HG03025 (cell line): Measurements from ENCODE around the gene POLD3.
"Not testable (repeated sequence)": the region's sequence is repeated elsewhere in the genome, so short reads cannot be mapped to it uniquely, and the experiment has no call there.

Experiments
- ATAC-seq: cut with Tn5 transposase; IDR thresholded peaks from one replicate; pipeline ENCODE4 v1.9.1; 2021; ENCODE audit warnings: mild to moderate bottlenecking, moderate library complexity; ENCODE audit not compliant: unreplicated experiment, low FRiP score

Gene POLD3

GRCh38 chr11:74581954-74582547 is 10.3 kb upstream of the POLD3 start:
- ATAC-seq = no peak

DNA sequence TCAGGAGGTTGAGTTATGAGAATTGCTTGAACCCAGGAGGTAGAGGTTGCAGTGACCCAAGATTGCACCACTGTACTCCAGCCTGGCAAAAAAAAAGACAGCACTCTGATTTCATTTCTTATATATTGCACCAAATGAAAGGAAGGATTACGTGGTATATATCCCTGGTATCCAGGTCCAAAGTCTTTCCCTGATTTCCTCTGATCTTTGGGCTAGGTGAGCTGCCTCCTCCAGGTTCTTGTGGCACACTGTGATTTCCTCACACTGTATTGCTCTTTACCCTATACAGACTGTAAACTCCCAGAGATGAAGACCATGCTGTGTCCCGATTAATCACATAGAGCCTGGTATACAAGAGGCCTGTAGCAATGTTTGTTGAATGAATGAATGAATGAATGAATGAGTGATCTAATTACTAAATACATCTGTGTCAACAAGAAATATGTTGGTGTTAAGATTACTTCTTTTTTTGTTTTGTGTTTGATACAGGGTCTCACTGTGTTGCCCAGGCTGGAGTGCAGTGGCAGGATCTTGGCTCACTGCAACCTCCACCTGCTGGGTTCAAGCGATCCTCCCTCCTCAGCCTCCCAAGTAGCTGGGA is 9.3 kb upstream of the POLD3 start:
- ATAC-seq = no peak

DNA sequence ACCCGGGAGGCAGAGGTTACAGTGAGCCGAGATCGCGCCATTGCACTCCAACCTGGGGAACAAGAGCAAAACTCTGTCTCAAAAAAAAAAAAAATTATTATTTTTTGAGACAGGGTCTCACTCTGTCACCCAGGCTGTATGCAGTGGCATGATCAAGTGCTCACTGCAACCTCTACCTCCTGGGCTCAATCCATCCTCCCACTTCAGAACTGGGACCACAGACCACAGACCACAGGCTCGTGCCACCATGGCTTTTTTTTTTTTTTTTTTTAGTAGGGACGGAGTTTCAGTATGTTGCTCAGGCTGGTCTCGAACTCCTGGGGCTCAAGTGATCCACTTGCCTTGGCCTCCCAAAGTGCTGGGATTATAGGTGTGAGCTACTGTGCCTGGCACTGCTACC is 1.9 kb upstream of the POLD3 start:
- ATAC-seq = not testable (repeated sequence)

DNA sequence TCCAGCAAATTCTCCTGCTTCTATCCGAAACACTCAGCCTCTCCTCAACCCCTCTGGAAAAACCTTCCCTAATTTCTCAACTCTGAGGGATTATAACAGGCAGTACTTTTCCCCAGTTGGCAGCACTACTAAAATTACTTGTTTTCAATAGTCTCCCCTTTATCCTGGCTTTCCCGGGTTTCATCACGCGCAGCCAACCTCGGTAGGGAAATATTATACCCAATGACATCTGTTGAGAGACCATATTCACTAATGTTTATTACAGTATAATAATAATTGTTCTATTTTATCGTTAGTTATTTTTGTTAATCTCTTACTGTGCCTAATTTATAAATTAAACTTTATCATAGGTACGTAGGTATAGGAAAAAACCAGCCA is 330 bp upstream of the POLD3 start:
- ATAC-seq = no peak

DNA sequence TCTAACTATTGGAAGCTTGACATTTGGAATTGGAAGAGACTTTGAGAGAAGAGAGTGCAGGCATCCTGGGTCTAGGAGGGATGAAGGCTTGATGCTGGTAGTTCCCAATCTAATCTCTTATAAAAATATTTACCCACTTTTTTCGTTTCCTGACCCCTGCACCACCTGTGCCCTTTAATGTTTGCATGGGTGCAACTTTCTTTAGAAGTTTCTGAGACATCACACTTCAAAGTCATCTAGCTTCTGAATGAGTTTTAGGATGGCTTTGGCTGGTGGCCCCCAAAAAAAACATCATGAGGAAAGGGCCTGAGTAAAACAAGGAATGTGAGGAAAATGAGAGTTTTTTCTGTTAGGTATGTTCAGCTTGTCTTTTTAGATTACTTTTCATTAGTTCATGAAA is 1.1 kb downstream of the POLD3 start:
- no peak for ATAC-seq

DNA sequence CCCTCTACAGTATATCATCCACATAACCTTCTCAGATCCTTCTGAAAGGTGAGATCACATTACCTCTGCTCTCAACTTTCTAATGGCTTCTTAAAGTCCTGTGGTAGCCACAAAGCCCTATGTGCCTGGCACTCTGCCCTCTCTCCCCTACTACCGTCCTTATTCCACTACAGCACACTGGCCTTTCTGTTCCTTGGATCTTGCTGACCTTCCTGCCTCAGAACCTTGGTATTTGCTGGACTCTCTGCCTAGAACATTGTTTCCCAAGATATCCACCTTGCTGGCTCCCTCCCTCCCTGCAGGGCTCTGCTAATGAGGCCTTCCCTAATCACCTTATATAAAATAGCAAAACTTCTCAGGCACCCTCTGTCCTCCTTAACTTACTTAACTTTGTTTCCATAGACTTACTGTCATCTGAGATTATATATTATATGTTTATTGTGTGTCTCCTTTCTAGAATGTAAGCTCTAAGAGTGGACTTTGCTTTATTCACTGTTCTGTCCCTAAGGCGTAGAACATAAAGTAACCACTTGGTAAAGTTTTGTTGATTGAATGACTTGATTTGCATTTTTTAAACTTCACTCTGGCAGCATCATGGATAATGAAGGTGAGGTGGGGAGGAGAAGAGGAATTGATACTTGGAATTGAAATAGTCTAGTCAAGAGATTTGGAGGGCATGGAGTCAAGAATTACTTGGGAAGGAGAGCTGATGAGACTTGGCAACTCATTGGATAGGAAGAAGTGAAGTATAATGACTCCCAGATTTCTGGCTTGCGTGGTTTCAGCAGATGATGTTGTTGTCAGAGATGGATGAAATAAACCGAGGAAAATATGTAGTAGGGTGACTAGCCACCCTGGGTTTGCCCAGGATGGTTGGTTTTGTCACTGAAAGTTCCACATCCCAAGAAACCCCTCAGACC is 10.5 kb downstream of the POLD3 start:
- ATAC-seq = no peak

DNA sequence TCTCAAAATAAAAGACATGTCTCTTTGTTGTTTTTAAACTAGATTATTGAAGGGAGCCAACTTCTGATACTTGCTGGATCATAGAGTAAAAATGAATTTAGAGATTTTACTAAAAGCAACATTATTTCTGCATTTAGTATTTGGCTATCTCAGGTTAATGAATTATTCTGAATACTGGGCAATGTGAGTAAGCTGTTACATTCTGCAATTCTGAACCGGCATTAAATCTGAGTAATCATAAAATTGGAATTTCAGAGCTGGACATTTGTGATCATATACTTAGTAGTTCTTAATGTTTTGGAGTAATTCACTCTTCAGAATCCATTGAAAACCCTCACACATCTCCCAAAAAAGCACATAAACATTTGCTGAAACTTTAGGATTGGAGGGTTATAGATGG is 11.5 kb downstream of the POLD3 start:
- ATAC-seq = no peak

DNA sequence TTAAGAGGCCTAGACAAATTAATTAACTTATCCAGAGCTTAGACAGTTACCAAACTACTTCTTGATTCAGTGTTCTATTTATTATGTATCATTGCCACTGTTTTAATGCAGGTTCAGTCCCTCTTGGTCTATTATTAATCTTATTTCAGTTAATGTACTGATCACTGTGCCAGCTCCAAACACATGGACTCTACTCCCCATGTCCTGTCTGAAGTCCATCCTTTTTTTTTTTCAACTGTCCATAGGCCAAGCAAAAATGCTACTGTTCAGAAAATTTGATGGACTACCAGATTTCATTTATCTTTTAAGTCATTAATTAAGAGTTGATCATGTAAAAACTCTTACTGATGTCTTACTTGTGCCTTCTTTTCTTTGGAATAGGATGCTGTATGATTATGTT is 11.9 kb downstream of the POLD3 start:
- no peak for ATAC-seq

- no peak for ATAC-seq
Measured at GRCh38 chr11:74605403-74605802, 13.0 kb downstream of the POLD3 start.

DNA sequence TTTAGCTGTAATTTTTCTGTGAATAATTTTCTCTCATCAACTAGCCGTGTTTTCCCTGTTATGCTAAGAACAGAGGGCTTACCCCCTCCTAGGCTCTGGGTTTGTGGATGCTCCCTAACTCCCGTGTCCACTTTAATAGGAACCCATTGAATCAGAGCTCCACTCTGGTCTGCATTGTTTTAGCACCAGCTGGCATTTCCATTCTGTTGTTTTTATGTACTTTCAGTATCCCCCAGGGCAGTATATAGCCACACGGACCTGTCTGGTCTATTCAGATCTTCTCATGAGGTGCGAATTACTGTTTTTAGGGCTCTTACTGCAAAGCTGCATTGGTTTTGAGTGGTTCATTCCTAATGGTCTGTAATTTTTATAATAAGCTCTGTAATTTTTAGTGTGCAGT is 16.0 kb downstream of the POLD3 start:
- no peak for ATAC-seq

- no peak for ATAC-seq
Measured at GRCh38 chr11:74611369-74611861, 19.0 kb downstream of the POLD3 start.

DNA sequence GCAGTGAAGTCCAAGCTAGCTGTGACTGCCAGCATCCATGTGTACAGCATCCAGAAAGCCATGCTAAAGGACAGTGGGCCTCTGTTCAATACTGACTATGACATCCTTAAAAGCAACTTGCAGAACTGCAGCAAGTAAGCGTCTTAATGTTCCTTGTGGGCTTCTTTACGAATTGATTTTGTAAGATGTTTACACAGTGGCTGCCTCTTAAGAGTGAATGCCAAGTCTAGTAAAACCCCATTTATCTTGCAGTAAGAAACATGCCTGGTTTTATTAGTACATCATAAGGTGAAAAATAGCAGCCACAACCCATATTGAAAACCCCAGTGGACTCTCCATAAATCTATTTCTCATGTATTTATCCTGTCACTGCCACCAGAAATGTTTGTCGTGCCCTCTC is 20.5 kb downstream of the POLD3 start:
- no peak for ATAC-seq

GRCh38 chr11:74615311-74615710 is 22.9 kb downstream of the POLD3 start:
- no peak for ATAC-seq

DNA sequence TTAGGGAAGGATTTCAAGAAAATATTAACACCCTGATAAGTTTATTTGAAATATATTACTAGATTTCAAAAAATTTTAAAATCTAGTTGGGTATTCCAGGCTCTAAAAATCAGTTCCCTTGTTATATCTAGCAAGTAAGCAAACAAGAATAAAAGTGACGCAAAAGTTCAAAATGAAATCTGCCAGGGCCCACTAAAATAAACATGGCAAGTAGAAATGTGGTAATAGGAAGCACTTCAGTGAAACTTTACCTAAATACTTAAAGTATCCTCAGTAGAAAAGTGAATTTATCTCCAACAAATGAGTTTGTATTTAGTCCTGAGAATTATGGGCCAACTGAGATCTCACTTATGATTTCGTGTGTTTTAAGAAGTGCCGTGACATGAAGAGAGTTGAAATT is 23.6 kb downstream of the POLD3 start:
- no peak for ATAC-seq

DNA sequence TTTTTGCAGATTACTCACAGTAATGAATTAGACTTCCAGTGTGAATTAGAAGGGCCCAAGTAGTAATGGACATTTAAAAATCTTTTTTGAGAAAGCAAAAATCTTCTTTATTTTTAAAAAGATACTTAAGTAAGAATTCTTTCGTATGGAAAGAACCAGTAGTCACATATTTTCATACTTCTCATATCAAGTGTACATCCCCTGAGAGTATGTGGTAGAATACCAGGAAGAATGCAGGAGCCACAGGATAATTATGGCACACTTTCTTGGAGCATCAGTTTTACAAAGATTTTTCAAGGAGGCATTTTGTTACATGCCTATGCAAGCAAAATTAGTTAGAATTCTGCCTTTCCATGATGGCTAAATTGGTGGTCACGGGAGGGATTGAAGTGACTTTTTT is 28.1 kb downstream of the POLD3 start:
- ATAC-seq = no peak

DNA sequence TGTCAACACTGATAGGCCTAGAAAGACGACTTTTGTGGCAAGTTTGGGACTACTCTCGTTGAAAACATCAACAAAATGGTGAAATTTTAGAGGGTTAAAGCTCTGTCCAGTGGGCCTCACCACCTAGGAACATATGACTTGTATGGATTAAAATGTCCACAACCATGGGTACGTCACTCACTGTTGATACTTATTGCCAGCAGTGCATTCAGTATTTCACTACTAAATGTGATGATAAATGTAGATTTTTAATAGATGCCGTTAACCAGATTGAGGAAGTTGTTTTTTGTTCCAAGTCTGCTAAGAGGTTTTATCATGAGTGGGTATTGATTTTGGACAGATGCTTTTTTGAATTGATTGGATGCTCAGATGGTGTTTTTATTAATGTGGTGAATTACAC is 33.7 kb downstream of the POLD3 start:
- ATAC-seq = no peak

- ATAC-seq = no peak
Measured at GRCh38 chr11:74626604-74627003, 34.2 kb downstream of the POLD3 start.

GRCh38 chr11:74627381-74627780 is 35.0 kb downstream of the POLD3 start:
- ATAC-seq = no peak

DNA sequence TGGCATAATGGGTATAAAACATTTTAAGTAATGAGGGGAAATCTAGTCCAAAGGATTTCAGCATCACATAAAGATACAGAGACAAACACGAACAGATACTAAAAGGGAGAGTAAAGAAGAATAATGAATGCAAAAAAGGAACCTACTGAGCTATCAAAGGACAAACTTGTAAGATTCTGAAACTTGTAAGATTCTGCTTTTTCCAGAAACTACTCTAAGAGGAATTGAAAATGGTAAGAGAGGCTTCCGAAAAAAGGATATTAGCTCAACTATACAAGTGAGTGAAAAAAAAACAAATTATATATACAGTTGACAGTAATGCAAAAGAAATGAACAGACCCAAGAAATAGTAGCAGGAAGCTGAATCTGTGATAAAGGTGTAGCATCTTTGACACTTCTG is 37.7 kb downstream of the POLD3 start:
- ATAC-seq = no peak

GRCh38 chr11:74633406-74634393 is 41.3 kb downstream of the POLD3 start:
- ATAC-seq = no peak
